ENCODE measurements around the gene CSHL1.

GRCh38 chr17:63941751-63942150, 30.7 kb upstream of the CSHL1 start:
- TF ChIP-seq, protein P1, sequence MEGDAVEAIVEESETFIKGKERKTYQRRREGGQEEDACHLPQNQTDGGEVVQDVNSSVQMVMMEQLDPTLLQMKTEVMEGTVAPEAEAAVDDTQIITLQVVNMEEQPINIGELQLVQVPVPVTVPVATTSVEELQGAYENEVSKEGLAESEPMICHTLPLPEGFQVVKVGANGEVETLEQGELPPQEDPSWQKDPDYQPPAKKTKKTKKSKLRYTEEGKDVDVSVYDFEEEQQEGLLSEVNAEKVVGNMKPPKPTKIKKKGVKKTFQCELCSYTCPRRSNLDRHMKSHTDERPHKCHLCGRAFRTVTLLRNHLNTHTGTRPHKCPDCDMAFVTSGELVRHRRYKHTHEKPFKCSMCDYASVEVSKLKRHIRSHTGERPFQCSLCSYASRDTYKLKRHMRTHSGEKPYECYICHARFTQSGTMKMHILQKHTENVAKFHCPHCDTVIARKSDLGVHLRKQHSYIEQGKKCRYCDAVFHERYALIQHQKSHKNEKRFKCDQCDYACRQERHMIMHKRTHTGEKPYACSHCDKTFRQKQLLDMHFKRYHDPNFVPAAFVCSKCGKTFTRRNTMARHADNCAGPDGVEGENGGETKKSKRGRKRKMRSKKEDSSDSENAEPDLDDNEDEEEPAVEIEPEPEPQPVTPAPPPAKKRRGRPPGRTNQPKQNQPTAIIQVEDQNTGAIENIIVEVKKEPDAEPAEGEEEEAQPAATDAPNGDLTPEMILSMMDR (IDR thresholded peaks at IDR 0.05; ENCODE audit: insufficient read depth, low read depth, low read length) = no peak
- no peak for TF ChIP-seq EZH2 (IDR thresholded peaks at IDR 0.05; ENCODE audit: insufficient read depth, low read length)
